ENCODE results near the gene EDDM13.

EDDM13 gene

GRCh38 chr19:56294549-56294948, 22.0 kb downstream of the EDDM13 start:
- peak in 7 of 58 donors; percentile 1 to 50 (median 4) for DNase-seq

DNA sequence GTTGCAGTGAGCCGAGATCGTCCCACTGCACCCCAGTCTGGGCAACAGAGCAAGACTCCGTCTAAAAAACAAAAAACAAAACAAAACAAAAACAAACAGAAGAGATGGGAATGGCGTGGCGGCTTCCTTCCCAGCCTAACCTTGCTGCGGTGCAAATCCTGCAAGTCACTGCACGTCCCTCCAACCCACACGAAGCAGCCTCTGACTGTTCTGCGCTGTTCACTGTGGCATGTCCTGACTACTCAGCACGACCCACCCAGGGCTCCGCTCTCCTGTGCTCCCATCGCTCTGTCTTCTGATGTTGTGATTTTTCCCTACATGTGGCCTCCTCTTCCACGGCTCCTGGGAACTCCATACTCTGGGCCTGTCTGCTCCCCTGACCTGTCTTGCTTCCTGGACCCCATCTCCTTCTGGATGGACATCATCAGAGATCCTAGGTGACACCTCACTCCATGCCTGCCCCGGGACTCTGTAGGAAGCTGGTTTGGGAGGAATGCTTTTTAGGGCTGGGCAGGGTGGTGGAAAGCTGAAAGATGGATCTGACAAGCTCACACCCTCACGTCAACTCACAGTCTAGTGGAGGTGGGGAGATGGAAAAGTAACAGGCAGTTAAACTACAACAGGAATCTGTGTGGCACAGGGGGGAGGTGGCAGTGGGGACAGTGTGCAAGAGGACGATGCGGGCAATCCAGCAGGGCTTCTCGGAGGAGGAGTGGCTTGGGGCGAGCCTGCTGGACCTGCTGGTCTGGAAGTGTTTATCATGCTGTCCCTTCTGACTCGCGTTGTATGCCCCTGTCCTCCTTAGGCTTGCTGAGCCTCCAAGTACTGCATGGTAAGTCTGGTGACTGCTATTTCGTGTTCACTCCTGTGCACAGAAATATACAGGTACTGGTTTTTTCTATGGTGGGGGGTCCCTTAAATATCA, 23.2 kb downstream of the EDDM13 start:
- no peak for DNase-seq

DNA sequence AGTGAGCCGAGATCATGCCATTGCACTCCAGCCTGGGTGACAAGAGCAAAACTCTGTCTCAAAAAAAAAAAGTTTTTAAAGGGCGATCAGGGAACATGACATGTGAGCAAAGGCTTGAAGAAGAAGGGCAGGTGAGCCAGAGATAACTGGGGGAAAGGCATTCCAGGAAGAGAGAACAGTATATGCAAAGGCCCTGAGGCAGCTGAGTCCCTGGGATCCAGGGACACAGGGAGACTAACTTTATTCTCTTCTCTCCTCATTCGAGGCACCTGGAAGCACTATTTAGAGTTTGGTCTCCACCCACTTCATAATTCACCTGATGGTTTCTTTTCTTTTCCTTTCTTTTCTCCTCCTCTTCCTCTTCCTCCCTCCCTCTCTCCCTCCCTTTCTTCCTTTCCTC, 24.5 kb downstream of the EDDM13 start:
- no peak for DNase-seq

GRCh38 chr19:56299688-56300087, 27.1 kb downstream of the EDDM13 start:
- DNase-seq: no peak

DNA sequence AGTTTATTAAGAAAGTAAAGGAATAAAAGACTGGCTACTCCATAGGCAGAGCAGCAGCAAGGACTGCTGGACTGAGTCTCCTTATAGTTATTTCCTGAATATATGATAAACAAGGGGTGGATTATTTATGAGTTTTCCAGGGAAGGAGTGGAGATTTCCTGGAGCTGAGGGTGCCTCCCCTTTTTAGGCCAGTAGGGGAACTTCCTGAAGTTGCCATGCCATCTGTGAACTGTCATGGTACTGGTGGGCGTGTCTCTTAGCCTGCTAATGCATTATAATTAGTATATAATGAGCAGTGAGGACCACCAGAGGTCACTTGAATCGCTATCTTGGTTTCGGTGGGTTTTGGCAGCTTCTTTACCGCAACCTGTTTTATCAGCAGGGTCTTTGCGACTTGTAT, 28.6 kb downstream of the EDDM13 start:
- DNase-seq: no peak

DNA sequence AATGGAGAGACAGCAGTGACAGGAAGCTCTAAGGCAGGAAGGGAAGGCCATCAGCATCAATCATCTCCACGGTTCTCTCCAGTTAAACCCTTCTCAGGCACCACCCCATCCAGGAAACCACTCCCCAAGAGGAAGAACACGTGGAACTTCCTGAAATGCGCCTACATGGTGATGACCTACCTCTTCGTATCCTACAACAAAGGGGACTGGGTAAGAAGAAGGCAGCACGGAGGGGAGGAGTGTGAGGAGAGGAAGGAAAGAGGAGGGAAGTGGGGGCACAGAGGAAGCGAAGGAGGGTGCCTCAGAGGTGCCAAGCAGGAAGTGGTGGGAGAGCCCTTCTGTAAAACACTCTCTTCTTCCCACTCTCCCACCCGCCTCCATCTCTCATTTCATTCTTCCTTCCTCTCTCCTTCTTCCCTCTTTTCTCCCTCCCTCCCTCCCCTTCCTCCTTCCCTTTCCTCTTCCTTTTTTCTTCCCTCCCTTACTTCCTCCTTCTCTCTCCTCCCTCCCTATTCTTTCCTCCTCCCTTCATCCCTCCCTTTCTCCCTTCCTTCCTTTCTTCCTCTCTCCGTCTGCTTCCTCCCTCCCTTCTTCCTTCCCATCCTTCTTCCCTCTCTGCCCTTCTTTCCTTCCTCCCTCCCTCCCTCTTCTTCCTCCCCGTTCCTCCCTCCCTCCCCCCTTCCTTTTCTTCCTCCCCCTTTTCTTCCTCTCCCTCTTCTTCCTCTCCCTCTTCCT, 29.5 kb downstream of the EDDM13 start:
- DNase-seq: no peak

DNA sequence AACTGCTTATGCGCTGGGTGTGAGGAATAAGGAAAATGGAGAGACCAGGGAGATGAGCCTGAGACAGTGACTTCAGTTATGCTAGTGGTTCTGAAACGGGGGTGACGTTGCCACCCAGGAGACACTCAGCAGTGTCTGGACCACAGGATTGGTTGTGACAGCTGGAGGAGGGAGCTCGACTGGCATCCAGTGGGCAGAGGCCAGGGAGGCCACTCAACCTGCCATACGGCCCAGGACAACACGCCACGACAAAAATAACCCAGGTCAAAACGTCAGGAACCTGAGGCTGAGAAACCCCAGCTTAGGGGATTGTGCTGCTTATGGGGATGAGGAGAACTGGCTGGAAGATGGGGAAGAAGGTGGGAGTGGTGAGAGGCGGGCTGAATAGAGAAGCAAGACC, 31.7 kb downstream of the EDDM13 start:
- no peak for DNase-seq

DNA sequence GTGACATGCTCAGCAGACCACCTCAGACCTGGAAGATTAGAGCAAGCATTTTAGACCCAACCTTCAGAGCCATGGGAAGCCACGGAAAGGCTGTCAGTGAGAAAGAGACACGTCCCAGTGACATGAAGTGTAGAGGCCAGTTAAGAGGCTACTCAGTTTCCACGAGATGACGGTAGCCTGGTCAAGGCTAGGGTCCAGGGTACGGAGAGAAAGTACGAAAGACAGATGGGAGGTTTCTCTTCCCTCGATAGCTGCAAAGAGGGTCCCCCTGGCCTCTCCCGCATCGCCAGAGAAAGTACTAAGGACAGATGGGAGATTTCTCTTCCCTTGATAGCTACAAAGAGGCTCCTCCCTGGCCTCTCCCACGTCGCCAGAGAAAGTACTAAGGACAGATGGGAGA, 33.5 kb downstream of the EDDM13 start:
- no peak for DNase-seq

- peak in 1 of 58 donors; percentile 38 for DNase-seq
These were observed 34.5 kb downstream of the EDDM13 start for GRCh38 chr19:56307062-56307461.

GRCh38 chr19:56308792-56309191, 36.2 kb downstream of the EDDM13 start:
- no peak for DNase-seq

- peak in 5 of 58 donors; percentile 2 to 12 (median 5) for DNase-seq
These were observed 37.1 kb downstream of the EDDM13 start for GRCh38 chr19:56309511-56310185.

DNA sequence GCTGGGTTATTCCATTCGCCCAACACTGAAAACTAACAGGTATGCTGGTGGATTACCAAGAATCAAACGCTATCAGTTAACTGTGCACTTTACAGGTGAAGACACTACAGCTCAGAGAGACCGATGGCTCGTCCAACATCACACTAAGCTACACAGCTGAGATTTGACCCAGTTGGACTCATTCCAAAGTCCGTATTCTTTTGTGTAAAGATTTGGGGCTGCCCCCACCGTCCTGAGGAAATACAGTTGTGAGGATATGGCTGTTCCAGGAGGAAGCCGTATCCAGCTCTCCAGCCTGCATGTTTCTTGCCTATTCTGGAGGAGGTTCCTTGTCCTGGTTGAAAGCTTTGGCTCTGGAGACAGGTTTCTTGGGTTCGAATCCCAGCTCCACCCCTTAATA, 37.9 kb downstream of the EDDM13 start:
- no peak for DNase-seq

GRCh38 chr19:56312342-56312741, 39.8 kb downstream of the EDDM13 start:
- DNase-seq: no peak

DNA sequence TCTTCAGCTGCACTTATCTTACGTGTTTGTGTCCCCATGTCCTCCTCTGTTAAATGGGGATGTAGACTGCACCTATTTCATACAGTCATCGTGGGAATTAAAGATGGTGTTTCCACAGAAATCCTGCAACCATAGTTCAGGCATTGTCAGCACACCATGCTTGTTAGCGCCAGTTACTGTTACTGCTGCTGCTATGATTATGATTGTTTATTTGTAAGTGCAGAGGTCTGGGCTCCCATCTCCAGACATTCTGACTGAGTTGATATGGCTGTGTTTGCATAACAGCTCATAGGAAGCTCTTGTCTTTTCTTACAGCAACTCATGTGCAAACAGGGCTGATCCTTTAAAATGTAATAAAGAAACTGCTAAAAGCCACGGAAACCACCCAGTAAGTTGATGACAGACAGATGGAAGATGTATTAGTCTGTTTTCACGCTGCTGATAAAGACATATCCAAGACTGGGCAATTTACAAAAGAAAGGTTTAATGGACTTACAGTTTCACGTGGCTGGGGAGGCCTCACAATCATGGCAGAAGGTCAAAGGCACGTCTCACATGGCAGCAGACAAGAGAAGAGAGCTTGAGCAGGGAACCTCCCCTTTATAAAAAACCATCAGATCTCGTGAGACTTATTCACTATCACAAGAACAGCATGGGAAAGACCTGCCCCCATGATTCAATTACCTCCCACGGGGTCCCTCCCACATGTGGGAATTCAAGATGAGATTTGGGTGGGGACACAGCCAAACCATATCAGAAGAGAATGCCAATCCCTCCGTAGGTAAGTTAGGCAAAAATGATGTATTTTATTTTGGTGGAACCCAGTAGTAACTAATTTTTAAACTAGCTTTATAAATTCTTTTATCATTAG, 40.5 kb downstream of the EDDM13 start:
- no peak for DNase-seq

GRCh38 chr19:56314018-56314380, 41.5 kb downstream of the EDDM13 start:
- peak in 2 of 58 donors; percentile 44 to 48 for DNase-seq

DNA sequence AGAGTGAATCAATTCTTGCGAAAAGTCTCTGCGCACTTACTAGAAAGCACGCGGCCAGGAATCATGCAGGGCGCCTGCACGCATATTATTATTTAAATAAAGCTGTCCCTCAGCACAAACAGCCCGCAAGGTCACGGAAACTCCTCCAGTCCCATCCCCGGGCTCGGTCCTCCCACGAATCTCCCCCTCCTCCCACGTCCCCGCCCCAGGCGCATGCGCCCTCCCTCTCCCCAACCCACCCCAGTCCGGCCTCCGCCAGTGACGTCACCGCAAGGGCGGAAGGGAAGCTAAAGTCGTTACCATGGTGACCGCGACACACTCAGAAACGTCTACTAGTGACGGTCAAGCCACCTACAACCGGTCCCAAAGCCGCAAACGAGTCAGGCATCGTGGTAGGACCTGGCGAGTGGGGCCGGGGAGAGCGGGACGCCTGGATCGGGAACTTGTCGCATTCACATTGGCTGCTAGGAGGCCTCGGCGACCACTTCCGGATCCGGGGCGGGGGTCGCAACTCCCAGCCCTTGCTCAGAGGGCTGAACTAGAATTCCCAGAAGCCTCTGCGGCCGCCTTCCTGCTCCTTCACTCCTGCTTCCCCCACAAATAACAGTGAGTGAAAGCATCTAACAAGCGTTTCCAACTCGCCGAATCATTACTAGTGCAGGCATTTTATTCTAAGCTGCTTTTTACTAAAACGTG, 42.0 kb downstream of the EDDM13 start, which contains the start of gene ZSCAN5A:
Gene ZSCAN5A (minus strand): TSS at position 459 of the 696 bp plus-strand sequence. CDS start 89,793 bp downstream, outside the sequence.
- peak; percentile 88 to 100 (median 99) for DNase-seq

DNA sequence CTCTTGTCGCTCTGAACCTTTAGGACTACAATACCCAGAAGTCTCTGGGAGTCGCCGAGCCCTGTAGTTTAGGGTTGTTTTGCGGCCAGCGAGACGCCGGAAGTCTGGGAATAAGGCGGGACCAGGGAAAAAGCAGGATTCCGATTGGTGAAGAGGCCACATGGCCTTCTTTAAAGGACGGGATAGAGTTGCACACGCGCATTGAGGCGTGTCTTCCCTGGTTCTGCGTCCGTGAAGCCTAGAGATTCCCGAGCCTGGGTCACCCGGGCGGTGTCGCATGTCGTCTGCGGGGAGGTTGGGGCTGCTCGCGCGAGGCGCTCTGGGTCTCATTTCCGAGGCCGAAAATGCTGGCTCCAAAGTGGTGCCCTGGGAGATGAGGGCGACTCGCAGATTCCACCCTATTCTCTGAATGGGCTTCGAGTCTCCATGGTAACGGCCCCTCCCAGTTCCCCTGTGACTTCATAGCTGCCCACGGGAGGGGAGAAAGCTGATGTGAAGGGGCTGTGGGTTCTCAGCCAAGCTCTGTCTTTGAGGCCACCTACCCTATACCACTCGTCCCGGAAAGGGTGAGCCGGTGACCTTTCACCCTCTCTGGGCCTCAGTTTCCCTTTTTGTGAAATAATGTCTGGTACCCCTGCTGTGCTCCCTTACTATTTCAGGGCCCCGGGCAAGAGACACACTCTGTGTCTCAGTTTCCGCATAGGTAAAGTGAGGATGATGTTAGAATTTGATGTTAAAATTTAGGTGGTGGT, 42.7 kb downstream of the EDDM13 start:
- DNase-seq: peak; percentile 63 to 98 (median 94)

DNA sequence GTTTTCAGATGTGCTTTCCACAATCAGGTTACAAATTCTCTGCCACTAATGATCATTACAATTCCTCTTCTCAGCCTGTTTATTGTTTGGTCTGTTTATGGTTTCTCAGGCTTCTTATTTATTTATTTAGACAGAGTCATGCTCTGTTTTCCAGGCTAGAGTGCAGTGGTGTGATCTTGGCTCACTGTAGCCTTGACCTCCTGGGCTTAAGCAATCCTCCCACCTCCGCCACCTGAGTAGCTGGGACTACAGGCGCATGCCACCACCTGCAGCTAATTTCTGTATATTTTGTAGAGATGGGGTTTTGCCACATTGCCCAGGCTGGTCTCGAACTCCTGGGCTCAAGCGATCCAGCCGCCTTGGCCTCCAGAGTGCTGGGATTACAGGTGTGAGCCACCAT, 44.2 kb downstream of the EDDM13 start:
- DNase-seq: no peak

DNA sequence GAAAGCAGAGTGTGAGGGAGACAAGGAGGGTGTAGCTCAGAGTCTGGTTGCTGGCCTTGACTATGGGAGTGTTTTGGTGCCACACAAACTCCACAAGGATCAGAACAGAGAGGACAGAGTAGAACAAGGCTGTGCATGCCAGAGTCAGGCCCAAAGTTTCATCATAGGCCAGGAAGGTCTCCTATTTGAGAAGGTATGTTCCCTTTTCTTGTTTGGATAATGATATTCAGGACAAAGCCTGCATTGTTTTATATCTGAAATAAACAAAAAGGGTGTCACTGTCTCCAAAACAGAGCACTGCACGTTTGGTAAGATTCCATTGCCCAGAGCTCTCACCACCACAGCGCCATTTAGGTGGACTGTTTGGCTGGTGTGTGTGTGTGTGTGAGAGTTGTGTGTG, 45.2 kb downstream of the EDDM13 start:
- no peak for DNase-seq
